Endothelial cell (in vitro differentiated cells): ENCODE measurements around the gene SGO1. TPM values are rescaled to one million over a fixed set of nuclear protein-coding genes. Genes with fewer than 3 reads are reported as not detected.

ENCODE experiments used
- DNase-seq: peaks from one replicate; pipeline ENCODE4 v3.0.0; 2021; ENCODE audit warnings: low spot score
- H3K27ac Mint-ChIP-seq: one replicate; pipeline ENCODE4 v1.8.0; 2021; ENCODE audit warnings: mixed read lengths, inconsistent platforms; ENCODE audit not compliant: unreplicated experiment
- H3K27me3 Mint-ChIP-seq: one replicate; pipeline ENCODE4 v1.8.0; 2021; ENCODE audit warnings: mild to moderate bottlenecking, moderate library complexity, mixed read lengths, inconsistent platforms; ENCODE audit not compliant: unreplicated experiment
- H3K36me3 Mint-ChIP-seq: one replicate; pipeline ENCODE4 v1.8.0; 2021; ENCODE audit warnings: mild to moderate bottlenecking, low read depth, mixed read lengths, inconsistent platforms; ENCODE audit not compliant: unreplicated experiment
- H3K4me1 Mint-ChIP-seq: one replicate; pipeline ENCODE4 v1.8.0; 2021; ENCODE audit warnings: mild to moderate bottlenecking, mixed read lengths, inconsistent platforms; ENCODE audit not compliant: unreplicated experiment
- H3K4me3 Mint-ChIP-seq: one replicate; pipeline ENCODE4 v1.8.0; 2021; ENCODE audit warnings: mild to moderate bottlenecking, mixed read lengths, inconsistent platforms; ENCODE audit not compliant: unreplicated experiment
- H3K9me3 Mint-ChIP-seq: one replicate; pipeline ENCODE4 v1.8.0; 2021; ENCODE audit warnings: mixed read lengths, inconsistent platforms; ENCODE audit not compliant: unreplicated experiment
- total RNA-seq: library from RNA; stranded (reverse); fragmentation: NEBNext Ultra II Directional; extraction: Animal tissue kit (Norgen Biotek cat#: 25700); gene quantifications from one replicate; pipeline ENCODE4 v1.2.1, GENCODE V29; 2021; ENCODE audit not compliant: unreplicated experiment
- TF ChIP-seq, protein P1 (sequence below): fragments of 200-600 bp; sonication (generic); IDR thresholded peaks from one replicate; pipeline ENCODE4 v1.5.0; 2021; ENCODE audit warnings: antibody characterized with exemption; ENCODE audit not compliant: unreplicated experiment

The SGO1 gene
- total RNA-seq, 1 donor from 2014 or later, result 8.1 TPM

- no peaks in the 10 kb centered on the region for H3K36me3 Mint-ChIP-seq
- TF ChIP-seq, protein P1, sequence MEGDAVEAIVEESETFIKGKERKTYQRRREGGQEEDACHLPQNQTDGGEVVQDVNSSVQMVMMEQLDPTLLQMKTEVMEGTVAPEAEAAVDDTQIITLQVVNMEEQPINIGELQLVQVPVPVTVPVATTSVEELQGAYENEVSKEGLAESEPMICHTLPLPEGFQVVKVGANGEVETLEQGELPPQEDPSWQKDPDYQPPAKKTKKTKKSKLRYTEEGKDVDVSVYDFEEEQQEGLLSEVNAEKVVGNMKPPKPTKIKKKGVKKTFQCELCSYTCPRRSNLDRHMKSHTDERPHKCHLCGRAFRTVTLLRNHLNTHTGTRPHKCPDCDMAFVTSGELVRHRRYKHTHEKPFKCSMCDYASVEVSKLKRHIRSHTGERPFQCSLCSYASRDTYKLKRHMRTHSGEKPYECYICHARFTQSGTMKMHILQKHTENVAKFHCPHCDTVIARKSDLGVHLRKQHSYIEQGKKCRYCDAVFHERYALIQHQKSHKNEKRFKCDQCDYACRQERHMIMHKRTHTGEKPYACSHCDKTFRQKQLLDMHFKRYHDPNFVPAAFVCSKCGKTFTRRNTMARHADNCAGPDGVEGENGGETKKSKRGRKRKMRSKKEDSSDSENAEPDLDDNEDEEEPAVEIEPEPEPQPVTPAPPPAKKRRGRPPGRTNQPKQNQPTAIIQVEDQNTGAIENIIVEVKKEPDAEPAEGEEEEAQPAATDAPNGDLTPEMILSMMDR, result no peak
- H3K9me3 Mint-ChIP-seq, result no peaks in the 10 kb centered on the region
- H3K4me3 Mint-ChIP-seq, result no peak overlapping the region
- no peak for DNase-seq
- no peak overlapping the region for H3K27ac Mint-ChIP-seq
- peaks cover 11% of the 10 kb centered on the region for H3K4me1 Mint-ChIP-seq
- H3K27me3 Mint-ChIP-seq, result no peaks in the 10 kb centered on the region
These were observed 39.7 kb downstream of the SGO1 start for GRCh38 chr3:20146301-20146700.

DNA sequence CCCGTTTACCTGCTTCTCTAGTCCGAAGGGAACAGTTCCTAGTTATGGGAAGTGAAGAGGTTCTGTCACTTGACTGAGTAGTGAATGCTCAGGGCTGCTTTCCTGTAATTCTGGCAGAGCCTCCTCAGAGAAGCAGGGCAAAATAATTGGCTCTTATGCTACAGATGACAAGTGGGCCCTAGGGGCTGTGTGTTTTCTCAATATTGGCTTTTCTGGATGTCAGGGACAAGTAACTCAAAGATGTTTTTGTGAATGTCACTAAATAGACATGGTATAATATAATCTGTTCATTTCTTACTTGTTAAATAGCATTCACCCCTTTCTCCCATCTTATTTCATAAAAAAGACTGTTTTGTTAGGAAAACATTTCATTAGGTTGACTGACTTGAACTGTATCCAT is 40.1 kb downstream of the SGO1 start:
- Mint-ChIP-seq H3K36me3 (no peaks in the 10 kb centered on the region), H3K9me3 (no peaks in the 10 kb centered on the region), H3K4me3 (no peak overlapping the region), H3K27me3 (no peaks in the 10 kb centered on the region), H3K27ac (no peak overlapping the region), H3K4me1 (peaks cover 11% of the 10 kb centered on the region)
- TF ChIP-seq, protein P1, result no peak
- no peak for DNase-seq

DNA sequence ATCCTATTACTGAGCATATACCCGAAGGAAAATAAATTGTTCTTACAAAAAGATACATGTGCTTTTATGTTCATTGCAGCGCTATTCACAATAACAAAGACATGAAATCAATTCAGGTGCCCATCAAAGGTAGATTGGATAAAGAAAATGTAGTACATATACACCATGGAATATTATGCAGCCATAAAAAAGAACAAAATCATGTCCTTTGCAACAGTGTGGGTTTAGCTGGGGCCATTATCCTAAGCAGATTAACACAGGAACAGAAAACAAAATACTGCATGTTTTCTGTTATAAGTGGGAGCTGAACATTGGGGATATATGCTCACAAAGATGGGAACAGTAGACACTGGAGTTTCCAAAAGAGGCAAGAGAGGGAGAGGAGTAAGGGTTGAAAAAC is 42.5 kb downstream of the SGO1 start:
- no peak overlapping the region for H3K4me3 Mint-ChIP-seq
- no peaks in the 10 kb centered on the region for H3K36me3 Mint-ChIP-seq
- TF ChIP-seq, protein P1, result no peak
- H3K27ac Mint-ChIP-seq, result no peak overlapping the region
- H3K9me3 Mint-ChIP-seq, result no peaks in the 10 kb centered on the region
- no peaks in the 10 kb centered on the region for H3K27me3 Mint-ChIP-seq
- H3K4me1 Mint-ChIP-seq, result peaks cover 11% of the 10 kb centered on the region
- no peak for DNase-seq

DNA sequence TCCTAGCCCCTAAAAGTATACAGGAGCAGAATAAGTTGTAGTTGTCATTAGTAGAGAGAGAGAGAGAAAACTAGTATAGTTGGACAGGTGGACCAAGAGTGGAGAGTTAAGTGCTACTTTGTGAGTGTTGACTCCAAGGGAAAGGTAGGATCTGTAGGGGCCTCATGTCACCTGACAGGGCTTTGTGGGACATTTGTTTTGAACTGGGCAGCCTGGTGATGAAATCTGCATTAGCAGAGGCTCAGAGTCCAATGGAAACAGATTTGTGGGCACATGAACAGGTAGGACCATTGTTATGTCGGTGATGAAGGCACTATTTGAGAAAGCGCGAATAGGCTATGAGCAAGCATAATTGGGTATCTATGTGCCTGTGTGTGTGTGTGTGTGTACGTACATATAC is 43.5 kb downstream of the SGO1 start:
- H3K9me3 Mint-ChIP-seq, result no peaks in the 10 kb centered on the region
- H3K4me1 Mint-ChIP-seq, result peaks cover 9% of the 10 kb centered on the region
- H3K36me3 Mint-ChIP-seq, result no peaks in the 10 kb centered on the region
- TF ChIP-seq, protein P1, result no peak
- H3K4me3 Mint-ChIP-seq, result no peak overlapping the region
- DNase-seq, result no peak
- no peak overlapping the region for H3K27ac Mint-ChIP-seq
- no peaks in the 10 kb centered on the region for H3K27me3 Mint-ChIP-seq

DNA sequence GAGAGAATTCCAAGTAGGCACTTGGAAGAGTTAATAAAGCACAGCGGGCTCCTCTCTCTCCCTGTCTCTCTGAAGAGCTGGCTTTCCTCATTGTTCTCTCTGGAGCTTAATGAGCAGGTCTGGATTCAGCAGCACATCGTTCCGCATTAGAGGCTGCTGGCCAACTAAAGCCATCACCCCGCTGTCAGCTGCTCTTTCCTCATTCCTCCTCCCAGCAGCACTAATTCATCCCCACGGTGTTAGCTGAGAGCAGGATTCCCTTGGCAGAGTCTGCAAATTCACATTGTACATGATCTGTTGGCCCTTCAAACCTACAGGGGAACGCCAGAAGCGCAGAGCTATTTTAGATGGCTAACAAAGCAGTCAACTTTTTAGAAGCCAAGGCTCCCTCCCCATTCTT is 44.2 kb downstream of the SGO1 start:
- Mint-ChIP-seq H3K4me3 (no peak overlapping the region), H3K36me3 (no peaks in the 10 kb centered on the region), H3K27ac (no peak overlapping the region), H3K4me1 (peaks cover 5% of the 10 kb centered on the region), H3K27me3 (no peaks in the 10 kb centered on the region), H3K9me3 (no peaks in the 10 kb centered on the region)
- no peak for DNase-seq
- TF ChIP-seq, protein P1, result no peak
